ENCODE results near the gene TDRD1. TPM values are rescaled to one million over a fixed set of nuclear protein-coding genes. Genes with fewer than 3 reads are reported as not detected.

Gene TDRD1
- total RNA-seq, 1 experiment from 2014 or later: not detected

- CTCF ChIA-PET: interaction anchor here (0.7 to 0.8 kb wide), 2 partner anchors 469 to 495 kb away, joined by 3 read pairs; no protein-coding TSS in a partner anchor
- Histone ChIP-seq H3K4me2 (ENCODE audit: low read length) (peak within 1 kb of the TSS; percentile 90), H2AFZ (ENCODE audit: low read depth, low read length, poor library complexity, severe bottlenecking) (peak within 1 kb of the TSS; percentile 98), H3K36me3 (ENCODE audit: control insufficient read depth in 1 of 2, insufficient read depth in 2 of 2, low read length in 2 of 2) (no peaks in the 10 kb centered on the region), H4K20me1 (ENCODE audit: insufficient read depth) (no peaks in the 10 kb centered on the region), H3K79me2 (ENCODE audit: insufficient read depth, low read length) (peaks cover 36% of the 10 kb centered on the region), H3K9ac (ENCODE audit: low read length) (peak within 1 kb of the TSS; percentile 78), H3K9me2 (ENCODE audit: insufficient read depth) (no peaks in the 10 kb centered on the region), H3K9me3 (ENCODE audit: control insufficient read depth in 1 of 2, insufficient read depth in 1 of 2, low read depth in 1 of 2, low read length in 2 of 2) (no peaks in the 10 kb centered on the region), H3K4me1 (ENCODE audit: control insufficient read depth in 1 of 2, insufficient read depth in 2 of 2, low read length in 2 of 2) (peaks cover 9 to 19% of the 10 kb centered on the region in 2 experiments; a peak in 3 of 4 replicates), H3K4me3 (replicated peaks in 1 of 2; ENCODE audit: low read depth in 1 of 2, low read length in 2 of 2) (peak within 1 kb of the TSS; percentile 91), H3K27ac (ENCODE audit: low read depth, low read length) (peak within 1 kb of the TSS; percentile 54), H3K27me3 (ENCODE audit: insufficient read depth, low read length) (no peaks in the 10 kb centered on the region)
- POLR2A ChIA-PET: interaction anchor here (0.7 to 1.4 kb wide), 3 partner anchors 15 to 97 kb away, joined by 3 to 5 read pairs (median 4); no protein-coding TSS in a partner anchor
- intact Hi-C loops (cut with micrococcal nuclease): no loop called here
- RAD21 ChIA-PET (ENCODE audit: low non-redundant PET in 1 of 2, low total read pairs in 2 of 2, uncharacterized antibody in 2 of 2, unreplicated experiment in 2 of 2): interaction anchor here in 1 of 2 experiments (0.6 kb wide), 1 partner anchor 395 kb away, joined by 8 read pairs; no protein-coding TSS in a partner anchor
- TF ChIP-seq FOSL1 (IDR thresholded peaks at IDR 0.05; ENCODE audit: low read depth) (no peak), TCF7L2 (IDR thresholded peaks at IDR 0.05; ENCODE audit: borderline replicate concordance, extremely low read depth, insufficient read depth, insufficient read length) (peak; percentile 53), SIN3A (IDR thresholded peaks at IDR 0.05; ENCODE audit: low read depth) (peak; percentile 99), SP1 (IDR thresholded peaks at IDR 0.05; ENCODE audit: low read depth) (peak; percentile 88), EZH2 (IDR thresholded peaks at IDR 0.05) (no peak), YY1 (IDR thresholded peaks at IDR 0.05; ENCODE audit: extremely low read depth, insufficient replicate concordance, low read depth, low read length) (peak; percentile 98), POLR2AphosphoS5 (IDR thresholded peaks at IDR 0.05; ENCODE audit: low read depth, low read length) (peak; percentile 98), POLR2A (IDR thresholded peaks at IDR 0.05; ENCODE audit: borderline replicate concordance, extremely low read depth, insufficient read depth, insufficient read length) (peak; percentile 44), EGR1 (IDR thresholded peaks at IDR 0.05; ENCODE audit: low read depth) (peak; percentile 95)
- BruUV-seq (replicated peaks): no TSS peak
- ATAC-seq (peak; percentile 100), DNase-seq (ENCODE audit: low read depth, low spot score) (peak; percentile 97)
These were observed 5.0 kb upstream of the TDRD1 start, which contains the start of gene CCDC186 for GRCh38 chr10:114173921-114174694. CCDC186 (minus strand) TSS chr10:114174203; CDS start chr10:114163268, 10,935 bp downstream.

All from HCT116 (cell line).